MCF 10A (cell line): Measurements from ENCODE around the gene ZSCAN22. TPM values are rescaled to one million over a fixed set of nuclear protein-coding genes. Genes with fewer than 3 reads are reported as not detected.

Experiments used
- BruUV-seq: library from RNA; stranded (reverse); fragments of 400-500 nt; replicated peaks from 2 replicates; lab custom pipeline; 2021; lab: Mats Ljungman, UMichigan
- CTCF ChIA-PET: fragments of 300-600 bp; sonication (Branson Sonifier 250); formaldehyde crosslinking; extraction: SDS; loops from one replicate; lab custom pipeline; 2021; ENCODE audit warnings: antibody characterized with exemption, inconsistent platforms; lab: Yijun Ruan, JAX
- POLR2A ChIA-PET: fragments of 300-600, 350-650 bp; sonication (Branson Sonifier 250); formaldehyde crosslinking; extraction: SDS; loops from one replicate; lab custom pipeline; 2020; ENCODE audit warnings: antibody characterized with exemption, inconsistent platforms; lab: Yijun Ruan, JAX
- DNase-seq: peaks from one replicate; pipeline ENCODE4 v3.0.0-alpha.2; 2018; ENCODE audit not compliant: unreplicated experiment
- H3K27ac Mint-ChIP-seq: one replicate; pipeline ENCODE4 v1.8.0; 2022; ENCODE audit warnings: mild to moderate bottlenecking, low read depth, mixed read lengths; ENCODE audit not compliant: unreplicated experiment
- H3K27me3 Mint-ChIP-seq: one replicate; pipeline ENCODE4 v1.8.0; 2022; ENCODE audit warnings: mixed read lengths; ENCODE audit not compliant: insufficient read depth, unreplicated experiment
- H3K36me3 Mint-ChIP-seq: one replicate; pipeline ENCODE4 v1.8.0; 2022; ENCODE audit warnings: mild to moderate bottlenecking, moderate library complexity, mixed read lengths; ENCODE audit not compliant: insufficient read depth, unreplicated experiment
- H3K4me1 Mint-ChIP-seq: one replicate; pipeline ENCODE4 v1.8.0; 2022; ENCODE audit warnings: mixed read lengths; ENCODE audit not compliant: insufficient read depth, unreplicated experiment
- H3K4me3 Mint-ChIP-seq: one replicate; pipeline ENCODE4 v1.8.0; 2022; ENCODE audit warnings: mild to moderate bottlenecking, moderate library complexity, mixed read lengths; ENCODE audit not compliant: unreplicated experiment
- H3K9me3 Mint-ChIP-seq: one replicate; pipeline ENCODE4 v1.8.0; 2022; ENCODE audit warnings: mixed read lengths; ENCODE audit not compliant: unreplicated experiment
- intact Hi-C: fragments of 100-400 bp; cut with micrococcal nuclease; formaldehyde crosslinking; loops from 2 replicates; pipeline ENCODE4 v1.14.1; 2022
- total RNA-seq: library from RNA; stranded (reverse); gene quantifications from 2 replicates; pipeline ENCODE4 v1.2.3, GENCODE V29; 2022
- TF ChIP-seq, protein P1 (sequence below): fragments of 200-600 bp; IDR thresholded peaks from one replicate; pipeline ENCODE4 v1.8.0; 2022; ENCODE audit warnings: antibody characterized with exemption, mild to moderate bottlenecking; ENCODE audit not compliant: unreplicated experiment

The ZSCAN22 gene
- total RNA-seq, 1 experiment from 2014 or later, result 3.8 TPM

- ChIA-PET POLR2A (no interaction called here), CTCF (interaction anchor here (0.6 kb wide), 1 partner anchor 51 kb away, joined by 3 read pairs; no protein-coding TSS in a partner anchor)
- H3K4me1 Mint-ChIP-seq, result no peaks in the 10 kb centered on the region
- intact Hi-C loops, result no loop called here
- H3K36me3 Mint-ChIP-seq, result peaks cover 17% of the 10 kb centered on the region
- TF ChIP-seq, protein P1, sequence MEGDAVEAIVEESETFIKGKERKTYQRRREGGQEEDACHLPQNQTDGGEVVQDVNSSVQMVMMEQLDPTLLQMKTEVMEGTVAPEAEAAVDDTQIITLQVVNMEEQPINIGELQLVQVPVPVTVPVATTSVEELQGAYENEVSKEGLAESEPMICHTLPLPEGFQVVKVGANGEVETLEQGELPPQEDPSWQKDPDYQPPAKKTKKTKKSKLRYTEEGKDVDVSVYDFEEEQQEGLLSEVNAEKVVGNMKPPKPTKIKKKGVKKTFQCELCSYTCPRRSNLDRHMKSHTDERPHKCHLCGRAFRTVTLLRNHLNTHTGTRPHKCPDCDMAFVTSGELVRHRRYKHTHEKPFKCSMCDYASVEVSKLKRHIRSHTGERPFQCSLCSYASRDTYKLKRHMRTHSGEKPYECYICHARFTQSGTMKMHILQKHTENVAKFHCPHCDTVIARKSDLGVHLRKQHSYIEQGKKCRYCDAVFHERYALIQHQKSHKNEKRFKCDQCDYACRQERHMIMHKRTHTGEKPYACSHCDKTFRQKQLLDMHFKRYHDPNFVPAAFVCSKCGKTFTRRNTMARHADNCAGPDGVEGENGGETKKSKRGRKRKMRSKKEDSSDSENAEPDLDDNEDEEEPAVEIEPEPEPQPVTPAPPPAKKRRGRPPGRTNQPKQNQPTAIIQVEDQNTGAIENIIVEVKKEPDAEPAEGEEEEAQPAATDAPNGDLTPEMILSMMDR, result no peak
- H3K27me3 Mint-ChIP-seq, result no peaks in the 10 kb centered on the region
- no TSS peak for BruUV-seq
- H3K27ac Mint-ChIP-seq, result no peak overlapping the region
- no peak for DNase-seq
- H3K4me3 Mint-ChIP-seq, result no peak overlapping the region
- H3K9me3 Mint-ChIP-seq, result no peaks in the 10 kb centered on the region
These were observed 28.5 kb downstream of the ZSCAN22 start for GRCh38 chr19:58355215-58355796.

GRCh38 chr19:58355908-58356765, 29.3 kb downstream of the ZSCAN22 start:
- ChIA-PET POLR2A (no interaction called here), CTCF (no interaction called here)
- H3K4me1 Mint-ChIP-seq, result no peaks in the 10 kb centered on the region
- H3K4me3 Mint-ChIP-seq, result no peak overlapping the region
- intact Hi-C loops, result no loop called here
- no peak overlapping the region for H3K27ac Mint-ChIP-seq
- H3K36me3 Mint-ChIP-seq, result peaks cover 17% of the 10 kb centered on the region
- DNase-seq, result no peak
- no TSS peak for BruUV-seq
- TF ChIP-seq, protein P1, result no peak
- H3K9me3 Mint-ChIP-seq, result no peaks in the 10 kb centered on the region
- no peaks in the 10 kb centered on the region for H3K27me3 Mint-ChIP-seq

GRCh38 chr19:58356766-58357480, 30.1 kb downstream of the ZSCAN22 start:
- intact Hi-C loops, result no loop called here
- ChIA-PET CTCF (no interaction called here), POLR2A (no interaction called here)
- no peak for DNase-seq
- H3K9me3 Mint-ChIP-seq, result no peaks in the 10 kb centered on the region
- peaks cover 17% of the 10 kb centered on the region for H3K36me3 Mint-ChIP-seq
- no peak overlapping the region for H3K27ac Mint-ChIP-seq
- TF ChIP-seq, protein P1, result no peak
- no TSS peak for BruUV-seq
- no peak overlapping the region for H3K4me3 Mint-ChIP-seq
- no peaks in the 10 kb centered on the region for H3K27me3 Mint-ChIP-seq
- peaks cover 2% of the 10 kb centered on the region for H3K4me1 Mint-ChIP-seq

- CTCF ChIA-PET, result no interaction called here
- no peak overlapping the region for H3K27ac Mint-ChIP-seq
These were observed 30.8 kb downstream of the ZSCAN22 start for GRCh38 chr19:58357481-58358145.

More at GRCh38 chr19:58357481-58358145, 30.8 kb downstream of the ZSCAN22 start:
- TF ChIP-seq, protein P1, result no peak
- DNase-seq, result no peak
- POLR2A ChIA-PET, result no interaction called here
- Mint-ChIP-seq H3K9me3 (no peaks in the 10 kb centered on the region), H3K27me3 (no peaks in the 10 kb centered on the region), H3K4me1 (peaks cover 5% of the 10 kb centered on the region), H3K36me3 (peaks cover 18% of the 10 kb centered on the region), H3K4me3 (no peak overlapping the region)
- intact Hi-C loops, result no loop called here
- BruUV-seq, result no TSS peak
